NCI-H2171 treated with DMSO at 0.1 percent for 48 hours (cell line): ENCODE data around the gene TRAPPC12.
"Not testable (repeated sequence)": the region's sequence is repeated elsewhere in the genome, so short reads cannot be mapped to it uniquely, and the experiment has no call there.

Source experiments
- DNase-seq: peaks from one replicate; lab custom pipeline; 2025; lab: John Stamatoyannopoulos, UW

TRAPPC12 gene

GRCh38 chr2:3433339-3433699 lies 53.8 kb downstream of the TRAPPC12 start:
- DNase-seq: no peak

- DNase-seq: no peak
Measured at GRCh38 chr2:3433776-3434400, 54.4 kb downstream of the TRAPPC12 start.

GRCh38 chr2:3434654-3435053 lies 55.2 kb downstream of the TRAPPC12 start:
- DNase-seq: peak; percentile 34

GRCh38 chr2:3435445-3435844 lies 56.0 kb downstream of the TRAPPC12 start:
- no peak for DNase-seq

GRCh38 chr2:3440477-3440876 lies 61.0 kb downstream of the TRAPPC12 start:
- no peak for DNase-seq

- DNase-seq: no peak
Measured at GRCh38 chr2:3441465-3441864, 62.0 kb downstream of the TRAPPC12 start.

- DNase-seq: no peak
Measured at GRCh38 chr2:3442185-3442584, 62.7 kb downstream of the TRAPPC12 start.

- no peak for DNase-seq
Measured at GRCh38 chr2:3443083-3443482, 63.6 kb downstream of the TRAPPC12 start.

GRCh38 chr2:3443506-3444084 lies 64.1 kb downstream of the TRAPPC12 start:
- DNase-seq: no peak

GRCh38 chr2:3445891-3446290 lies 66.4 kb downstream of the TRAPPC12 start:
- DNase-seq: no peak

- DNase-seq: no peak
Measured at GRCh38 chr2:3446381-3446780, 66.9 kb downstream of the TRAPPC12 start.

GRCh38 chr2:3447186-3447585 lies 67.7 kb downstream of the TRAPPC12 start:
- not testable (repeated sequence) for DNase-seq

GRCh38 chr2:3447789-3448317 lies 68.4 kb downstream of the TRAPPC12 start:
- DNase-seq: no peak

- not testable (repeated sequence) for DNase-seq
Measured at GRCh38 chr2:3448441-3448911, 69.0 kb downstream of the TRAPPC12 start.

GRCh38 chr2:3449086-3449485 lies 69.6 kb downstream of the TRAPPC12 start:
- no peak for DNase-seq

GRCh38 chr2:3449936-3450335 lies 70.4 kb downstream of the TRAPPC12 start:
- DNase-seq: no peak

GRCh38 chr2:3450385-3451010 lies 71.0 kb downstream of the TRAPPC12 start:
- DNase-seq: peak; percentile 75

- DNase-seq: peak; percentile 80
Measured at GRCh38 chr2:3451169-3451568, 71.7 kb downstream of the TRAPPC12 start.

GRCh38 chr2:3451926-3452671 lies 72.6 kb downstream of the TRAPPC12 start:
- DNase-seq: no peak

- DNase-seq: no peak
Measured at GRCh38 chr2:3453190-3453999, 73.9 kb downstream of the TRAPPC12 start.

- DNase-seq: not testable (repeated sequence)
Measured at GRCh38 chr2:3454005-3454404, 74.5 kb downstream of the TRAPPC12 start.

- DNase-seq: no peak
Measured at GRCh38 chr2:3454802-3455201, 75.3 kb downstream of the TRAPPC12 start.
